CD14-positive monocyte (primary cell): ENCODE measurements around the gene LHCGR. TPM values are rescaled to one million over a fixed set of nuclear protein-coding genes. Genes with fewer than 3 reads are reported as not detected.

ENCODE experiments used
- DNase-seq, 3 donors: peaks; one replicate each; pipeline ENCODE4 v3.0.0-alpha.2; 2011 to 2022
- H2AFZ ChIP-seq: 2 replicates; pipeline ENCODE4 v1.6.0; 2012; ENCODE audit warnings: mild to moderate bottlenecking, low read depth, low read length, inconsistent platforms; ENCODE audit not compliant: insufficient read depth, poor library complexity, severe bottlenecking
- H3K27ac ChIP-seq, 2 donors: 1 replicate in 1 of 2; 2 replicates in 1 of 2; pipeline ENCODE4 v1.5.1; 2012 to 2013; ENCODE audit warnings: low read length in 2 of 2, control low read depth in 1 of 2, inconsistent platforms in 1 of 2, low read depth in 1 of 2, mild to moderate bottlenecking in 1 of 2
- H3K27me3 ChIP-seq, 2 donors: one replicate each; pipeline versions ENCODE4 v1.6.0 to v1.6.1; 2011 to 2013; ENCODE audit warnings: low read length in 2 of 2; ENCODE audit not compliant: control insufficient read depth in 2 of 2, insufficient read depth in 2 of 2
- H3K36me3 ChIP-seq, 2 donors: replicated peaks in 1 of 2; 1 replicate in 1 of 2; 2 replicates in 1 of 2; pipeline versions ENCODE4 v1.5.1 to v1.6.1; 2012 to 2013; ENCODE audit warnings: low read length in 2 of 2, control low read depth in 1 of 2, inconsistent platforms in 1 of 2, mild to moderate bottlenecking in 1 of 2; ENCODE audit not compliant: insufficient read depth in 2 of 2, control insufficient read depth in 1 of 2
- H3K4me1 ChIP-seq, 2 donors: 1 replicate in 1 of 2; 2 replicates in 1 of 2; pipeline versions ENCODE4 v1.5.1 to v1.6.1; 2012 to 2013; ENCODE audit warnings: low read length in 2 of 2, control low read depth in 1 of 2, inconsistent platforms in 1 of 2, mild to moderate bottlenecking in 1 of 2, moderate library complexity in 1 of 2; ENCODE audit not compliant: insufficient read depth in 2 of 2, control insufficient read depth in 1 of 2
- H3K4me2 ChIP-seq: replicated peaks from 2 replicates; pipeline ENCODE3; 2012; ENCODE audit warnings: low read length, moderate library complexity, mild to moderate bottlenecking; ENCODE audit not compliant: poor library complexity, severe bottlenecking; ENCODE audit errors: extremely low read depth
- H3K4me3 ChIP-seq, 3 experiments: fragments of 200-600 bp in 1 of 3; sonication (generic) in 1 of 3; replicated peaks in 1 of 3; 1 replicate in 2 of 3; 2 replicates in 1 of 3; pipeline ENCODE4 v1.5.1; 2011 to 2013; ENCODE audit warnings: low read length in 3 of 3, mild to moderate bottlenecking in 3 of 3, control low read depth in 2 of 3, low read depth in 2 of 3, inconsistent platforms in 1 of 3, moderate library complexity in 1 of 3
- H3K79me2 ChIP-seq: 2 replicates; pipeline ENCODE4 v1.6.0; 2012; ENCODE audit warnings: mild to moderate bottlenecking, control low read depth, inconsistent platforms, low read length, moderate library complexity; ENCODE audit not compliant: insufficient read depth
- H3K9ac ChIP-seq: 2 replicates; pipeline ENCODE4 v1.6.0; 2017; ENCODE audit warnings: low read length, mild to moderate bottlenecking; ENCODE audit not compliant: insufficient read depth, poor library complexity, severe bottlenecking
- H3K9me3 ChIP-seq, 2 donors: replicated peaks in 1 of 2; 1 replicate in 1 of 2; 2 replicates in 1 of 2; pipeline versions ENCODE4 v1.5.1 to v1.6.1; 2012 to 2013; ENCODE audit warnings: low read length in 2 of 2, control low read depth in 1 of 2; ENCODE audit not compliant: control insufficient read depth in 1 of 2, insufficient read depth in 1 of 2
- H4K20me1 ChIP-seq: 2 replicates; pipeline ENCODE4 v1.6.0; 2012; ENCODE audit warnings: mild to moderate bottlenecking, low read length, control low read depth, moderate library complexity; ENCODE audit not compliant: insufficient read depth
- H3K27ac Mint-ChIP-seq, 7 donors: one replicate each; pipeline ENCODE4 v1.8.0; 2020; ENCODE audit warnings: mild to moderate bottlenecking in 7 of 7, mixed read lengths in 7 of 7, moderate library complexity in 6 of 7, inconsistent platforms in 2 of 7
- H3K27me3 Mint-ChIP-seq, 3 donors: one replicate each; pipeline ENCODE4 v1.8.0; 2021 to 2022; ENCODE audit warnings: low read depth in 3 of 3, mild to moderate bottlenecking in 3 of 3, mixed read lengths in 3 of 3, moderate library complexity in 3 of 3, inconsistent platforms in 1 of 3
- H3K36me3 Mint-ChIP-seq, 2 donors: one replicate each; pipeline ENCODE4 v1.8.0; 2020; ENCODE audit warnings: mixed read lengths in 2 of 2, inconsistent platforms in 1 of 2, mild to moderate bottlenecking in 1 of 2
- H3K4me1 Mint-ChIP-seq: one replicate; pipeline ENCODE4 v1.8.0; 2020; ENCODE audit warnings: mild to moderate bottlenecking, mixed read lengths
- H3K4me3 Mint-ChIP-seq, 2 donors: one replicate each; pipeline ENCODE4 v1.8.0; 2020; ENCODE audit warnings: mild to moderate bottlenecking in 2 of 2, mixed read lengths in 2 of 2, moderate library complexity in 1 of 2
- H3K9me3 Mint-ChIP-seq, 7 donors: one replicate each; pipeline ENCODE4 v1.8.0; 2020 to 2022; ENCODE audit warnings: mixed read lengths in 7 of 7, mild to moderate bottlenecking in 6 of 7, moderate library complexity in 6 of 7, inconsistent platforms in 2 of 7
- WGBS: methylation state at CpG from one replicate; pipeline ENCODE4 v1.1.5; 2013; ENCODE audit warnings: missing lambda C conversion rate; ENCODE audit not compliant: insufficient coverage; 5-methylcytosine and 5-hydroxymethylcytosine counted together
- intact Hi-C, 2 donors: fragments of 100-400 bp; cut with micrococcal nuclease; formaldehyde crosslinking; loops; one replicate each; pipeline versions ENCODE4 v1.15.0 to v1.15.1; 2023
- polyA plus RNA-seq, 3 donors: library from polyadenylated mRNA; depleted of rRNA in 1 of 3; unstranded in 2 of 3; stranded (reverse) in 1 of 3; fragments of 300-500 nt in 2 of 3; fragments of >200 nt in 1 of 3; fragmentation: Illumina TruSeq in 2 of 3; gene quantifications; 1 replicate in 2 of 3; 2 replicates in 1 of 3; pipeline ENCODE4 v1.2.3, GENCODE V29; 2012 to 2021
- TF ChIP-seq, protein P1 (sequence below): fragments of 200-600 bp; IDR thresholded peaks from one replicate; pipeline ENCODE4 v1.8.0; 2022; ENCODE audit warnings: antibody characterized with exemption, mild to moderate bottlenecking

Gene LHCGR
- polyA plus RNA-seq, 3 donors: not detected

DNA sequence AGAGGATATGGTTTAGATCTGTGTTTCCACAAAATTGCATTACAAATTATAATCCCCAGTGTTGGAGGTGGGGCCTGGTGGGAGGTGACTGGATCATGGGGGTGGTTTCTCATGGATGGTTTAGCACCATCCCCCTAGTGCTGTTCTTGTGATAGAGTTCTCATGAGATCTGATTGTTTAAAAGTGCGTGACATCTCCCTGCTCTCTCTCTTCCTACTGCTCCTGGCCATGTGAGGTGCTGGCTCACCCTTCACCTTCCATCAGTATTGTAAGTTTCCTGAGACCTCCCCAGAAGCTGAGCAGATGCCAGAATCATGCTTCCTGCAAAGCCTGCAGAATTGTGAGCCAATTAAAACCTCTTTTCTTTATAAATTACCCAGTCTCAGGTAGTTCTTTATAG lies 33.1 kb downstream of the LHCGR start:
- Histone ChIP-seq H4K20me1 (no peaks in the 10 kb centered on the region), H3K4me1 (no peaks in the 10 kb centered on the region), H3K27ac (no peak overlapping the region), H3K9ac (no peak overlapping the region), H3K4me2 (no peak overlapping the region), H2AFZ (no peak overlapping the region), H3K9me3 (no peaks in the 10 kb centered on the region), H3K79me2 (no peaks in the 10 kb centered on the region), H3K27me3 (no peaks in the 10 kb centered on the region), H3K36me3 (no peaks in the 10 kb centered on the region), H3K4me3 (no peak overlapping the region)
- H3K36me3 Mint-ChIP-seq: no peaks in the 10 kb centered on the region
- no peak overlapping the region for H3K4me3 Mint-ChIP-seq
- WGBS: no CpG with 5 or more reads among the region's 1 CpG
- H3K27me3 Mint-ChIP-seq: no peaks in the 10 kb centered on the region
- TF ChIP-seq, protein P1, sequence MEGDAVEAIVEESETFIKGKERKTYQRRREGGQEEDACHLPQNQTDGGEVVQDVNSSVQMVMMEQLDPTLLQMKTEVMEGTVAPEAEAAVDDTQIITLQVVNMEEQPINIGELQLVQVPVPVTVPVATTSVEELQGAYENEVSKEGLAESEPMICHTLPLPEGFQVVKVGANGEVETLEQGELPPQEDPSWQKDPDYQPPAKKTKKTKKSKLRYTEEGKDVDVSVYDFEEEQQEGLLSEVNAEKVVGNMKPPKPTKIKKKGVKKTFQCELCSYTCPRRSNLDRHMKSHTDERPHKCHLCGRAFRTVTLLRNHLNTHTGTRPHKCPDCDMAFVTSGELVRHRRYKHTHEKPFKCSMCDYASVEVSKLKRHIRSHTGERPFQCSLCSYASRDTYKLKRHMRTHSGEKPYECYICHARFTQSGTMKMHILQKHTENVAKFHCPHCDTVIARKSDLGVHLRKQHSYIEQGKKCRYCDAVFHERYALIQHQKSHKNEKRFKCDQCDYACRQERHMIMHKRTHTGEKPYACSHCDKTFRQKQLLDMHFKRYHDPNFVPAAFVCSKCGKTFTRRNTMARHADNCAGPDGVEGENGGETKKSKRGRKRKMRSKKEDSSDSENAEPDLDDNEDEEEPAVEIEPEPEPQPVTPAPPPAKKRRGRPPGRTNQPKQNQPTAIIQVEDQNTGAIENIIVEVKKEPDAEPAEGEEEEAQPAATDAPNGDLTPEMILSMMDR: no peak
- no peaks in the 10 kb centered on the region for H3K4me1 Mint-ChIP-seq
- intact Hi-C loops: no loop called here
- H3K9me3 Mint-ChIP-seq: peaks cover 0 to 2% (median 0%) of the 10 kb centered on the region in 7 donors
- DNase-seq: no peak
- H3K27ac Mint-ChIP-seq: no peak overlapping the region

DNA sequence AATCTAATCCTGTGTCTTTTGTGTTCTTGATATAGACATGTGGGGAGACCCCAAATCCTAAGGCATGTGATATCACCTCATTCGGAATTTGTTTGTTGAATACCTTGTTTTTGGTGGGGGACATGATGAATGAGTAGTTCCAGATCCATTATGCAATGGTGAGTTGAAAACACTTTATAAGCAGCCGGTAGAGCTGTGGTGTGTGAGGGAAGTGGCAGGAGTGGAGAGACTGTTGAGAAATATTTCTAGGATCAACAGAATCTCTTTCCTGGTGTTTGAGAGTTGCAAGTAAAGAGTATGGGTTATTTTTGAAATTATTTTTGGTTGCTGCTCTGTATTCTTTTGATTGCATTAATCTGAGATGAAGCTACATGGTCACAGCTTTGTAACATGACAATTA lies 34.4 kb downstream of the LHCGR start:
- TF ChIP-seq, protein P1: no peak
- Histone ChIP-seq H3K27me3 (no peaks in the 10 kb centered on the region), H3K4me3 (no peak overlapping the region), H3K4me1 (no peaks in the 10 kb centered on the region), H3K27ac (no peak overlapping the region), H3K36me3 (no peaks in the 10 kb centered on the region), H3K9ac (no peak overlapping the region), H3K79me2 (no peaks in the 10 kb centered on the region), H3K4me2 (no peak overlapping the region), H2AFZ (no peak overlapping the region), H3K9me3 (no peaks in the 10 kb centered on the region), H4K20me1 (no peaks in the 10 kb centered on the region)
- Mint-ChIP-seq H3K27ac (no peak overlapping the region), H3K36me3 (no peaks in the 10 kb centered on the region), H3K4me1 (no peaks in the 10 kb centered on the region), H3K4me3 (no peak overlapping the region), H3K9me3 (peaks cover 0 to 2% (median 0%) of the 10 kb centered on the region in 7 donors), H3K27me3 (no peaks in the 10 kb centered on the region)
- WGBS: 77% methylated on average over 2 of the region's 2 CpGs
- intact Hi-C loops: no loop called here
- DNase-seq: no peak
